CD4-positive, alpha-beta T cell treated with Interleukin-6 for 4 hours (primary cell): Measurements from ENCODE around the gene ACBD6.
"Not testable (repeated sequence)": the region's sequence is repeated elsewhere in the genome, so short reads cannot be mapped to it uniquely, and the experiment has no call there.

Source experiments
- DNase-seq: peaks from one replicate; pipeline ENCODE4 v3.0.0-alpha.2; 2020; ENCODE audit warnings: mixed read lengths

The ACBD6 gene

DNA sequence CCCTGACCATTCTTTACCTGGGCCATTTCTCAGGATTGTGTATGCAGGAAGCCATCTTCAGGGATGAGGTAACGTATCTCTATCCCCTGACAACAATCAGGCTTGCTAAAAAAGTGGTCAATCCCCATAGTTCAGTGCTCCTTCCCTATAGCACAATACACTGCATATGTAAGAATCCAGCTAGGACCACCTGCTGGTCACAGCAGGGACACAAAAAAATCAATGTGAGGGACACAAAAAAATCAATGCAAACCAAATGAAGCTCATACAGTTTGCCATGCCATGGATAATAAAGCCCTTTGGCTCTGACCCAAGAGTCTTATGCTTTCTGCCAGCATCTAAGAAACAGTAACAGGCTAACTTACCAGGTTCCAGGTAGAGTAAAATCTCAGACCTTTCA, 16.3 kb downstream of the ACBD6 start:
- no peak for DNase-seq

DNA sequence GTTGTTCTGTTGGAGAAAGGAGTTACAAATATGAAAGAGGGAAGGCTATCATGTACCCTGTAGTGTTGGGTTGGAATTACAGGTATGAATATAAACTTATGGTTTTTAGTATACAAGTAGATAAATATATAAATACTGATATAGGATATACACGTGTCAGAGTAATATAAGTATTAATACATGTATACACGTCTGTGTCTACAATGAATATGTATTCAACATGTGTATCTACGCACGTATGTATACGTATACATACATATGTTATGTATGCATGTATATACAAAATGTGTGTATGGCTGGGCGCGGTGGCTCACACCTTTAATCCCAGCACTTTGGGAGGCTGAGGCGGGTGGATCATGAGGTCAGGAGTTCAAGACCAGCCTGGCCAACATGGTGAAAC, 17.9 kb downstream of the ACBD6 start:
- no peak for DNase-seq

DNA sequence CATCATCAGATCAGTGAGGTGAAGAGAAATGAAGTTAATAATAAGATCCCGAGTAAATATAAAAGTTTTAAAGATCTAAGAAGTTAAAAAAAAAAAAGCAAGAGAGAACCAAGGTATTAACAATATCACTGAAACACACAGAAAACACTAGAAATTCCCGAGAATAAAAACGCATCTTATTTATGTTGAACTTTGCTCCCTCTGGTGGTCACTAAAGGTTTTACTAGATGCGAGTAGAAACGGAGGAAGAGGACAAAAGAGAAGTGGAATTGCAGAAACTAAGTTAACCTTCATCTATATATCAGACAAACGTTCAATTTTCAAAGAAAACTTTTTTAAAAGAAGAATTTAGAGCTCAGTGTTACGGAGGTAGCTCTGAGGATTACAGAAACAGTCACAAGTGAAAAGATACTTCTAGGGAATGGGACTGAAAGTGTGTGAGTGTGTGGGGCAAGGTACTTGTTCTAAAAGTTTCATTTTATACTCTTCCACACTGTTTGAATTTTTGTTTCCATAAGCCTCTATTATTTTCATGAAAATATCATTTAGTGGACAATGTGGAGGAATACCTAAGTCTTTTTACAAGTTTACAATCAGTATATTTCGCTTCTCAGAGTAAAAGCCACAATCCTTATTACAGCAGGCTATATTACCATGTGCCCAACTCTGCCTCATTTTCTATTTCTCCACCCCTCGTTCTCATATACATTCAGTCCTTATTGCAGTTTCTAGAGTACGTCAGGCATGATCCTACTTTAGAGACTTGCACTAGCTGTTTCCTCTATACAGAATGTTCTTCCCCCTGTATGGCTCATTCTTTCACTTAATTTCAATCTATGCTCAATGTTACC, 19.7 kb downstream of the ACBD6 start:
- DNase-seq, result no peak

DNA sequence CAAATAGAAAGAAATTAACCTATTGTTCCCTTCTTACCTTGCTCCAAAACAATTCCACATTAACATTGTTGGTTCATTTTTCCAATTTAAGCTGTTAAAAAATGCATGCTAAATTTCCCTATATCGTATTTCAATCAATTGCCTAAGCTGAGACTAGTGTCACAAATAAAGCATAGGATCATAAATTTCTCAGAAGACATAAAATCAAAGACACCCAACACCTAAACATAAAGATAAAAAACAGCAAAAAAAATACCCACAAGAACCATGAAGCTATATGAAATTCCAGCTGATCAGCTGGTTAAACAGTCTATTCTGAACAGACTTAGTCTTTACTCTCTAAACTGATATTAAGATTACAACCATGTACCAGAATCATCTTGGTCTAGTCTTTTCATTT, 32.3 kb downstream of the ACBD6 start:
- no peak for DNase-seq

DNA sequence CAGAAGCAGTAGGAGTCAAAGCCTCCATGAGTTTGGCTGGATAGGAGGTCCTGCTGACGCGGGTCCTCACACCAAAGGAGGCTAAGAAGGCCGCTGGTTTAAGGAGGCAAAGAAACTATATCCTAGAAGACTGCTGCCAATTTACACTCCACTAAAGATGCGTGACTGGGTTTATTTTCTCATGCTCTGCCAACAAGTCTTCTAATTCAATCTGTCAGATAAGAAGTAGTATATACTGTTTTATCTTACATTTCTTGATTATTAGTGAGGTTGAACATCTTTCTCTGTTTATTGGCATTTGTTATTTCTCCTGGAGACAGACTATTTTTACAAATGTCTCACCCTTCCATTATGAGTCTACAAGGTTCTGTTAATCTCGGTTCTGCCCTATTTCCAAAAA, 34.1 kb downstream of the ACBD6 start:
- DNase-seq, result no peak

DNA sequence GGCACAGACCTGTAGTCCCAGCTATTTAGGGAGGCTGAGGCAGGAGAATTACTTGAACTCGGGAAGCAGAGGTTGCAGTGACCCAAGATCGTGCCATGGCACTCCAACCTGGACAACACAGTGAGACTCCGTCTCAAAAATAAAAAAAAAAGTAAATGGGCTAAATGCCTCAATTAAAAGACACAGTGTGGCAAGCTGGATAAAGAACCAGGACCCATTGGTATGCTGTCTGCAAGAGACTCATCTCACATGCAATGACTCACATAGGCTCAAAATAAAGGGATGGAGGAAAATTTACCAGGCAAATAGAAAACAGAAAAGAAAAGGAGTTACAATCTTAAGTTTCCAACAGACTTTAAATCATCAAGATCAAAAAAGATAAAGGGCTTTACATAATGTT, 40.3 kb downstream of the ACBD6 start:
- no peak for DNase-seq

DNA sequence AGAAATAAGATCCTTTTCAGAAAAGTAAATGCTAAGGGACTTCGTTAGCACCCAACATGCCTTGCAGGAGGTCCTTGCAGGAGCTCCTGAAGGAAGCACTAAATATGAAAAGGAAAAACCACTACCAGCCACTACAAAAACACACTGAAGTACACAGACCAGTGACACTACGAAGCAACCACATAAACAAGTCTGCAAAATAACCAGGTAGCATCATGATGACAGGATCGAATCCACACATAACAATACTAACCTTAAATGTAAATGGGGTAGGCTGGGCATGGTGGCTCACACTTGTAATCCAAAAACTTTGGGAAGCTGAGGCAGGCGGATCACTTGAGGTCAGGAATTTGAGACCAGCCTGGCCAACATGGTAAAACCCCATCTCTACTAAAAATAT, 40.7 kb downstream of the ACBD6 start:
- not testable (repeated sequence) for DNase-seq

DNA sequence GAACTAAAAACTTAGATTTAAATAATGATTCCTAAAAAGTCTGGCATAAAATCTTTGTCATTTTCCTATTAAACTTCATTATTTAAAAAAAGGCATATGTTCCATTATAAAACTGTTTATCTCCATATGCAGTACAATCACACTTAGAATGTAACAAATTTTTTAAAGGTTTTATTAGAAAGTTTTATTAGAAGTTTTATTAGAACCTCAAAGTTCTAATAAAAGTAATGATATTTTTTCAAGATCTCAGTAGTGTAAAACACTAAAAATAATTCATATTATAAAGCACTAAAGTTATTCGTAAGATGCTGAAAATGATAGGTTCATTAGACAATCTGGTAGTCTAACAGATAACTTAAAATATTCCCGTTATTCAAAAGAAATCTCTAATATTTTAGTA, 43.6 kb downstream of the ACBD6 start:
- DNase-seq, result no peak

DNA sequence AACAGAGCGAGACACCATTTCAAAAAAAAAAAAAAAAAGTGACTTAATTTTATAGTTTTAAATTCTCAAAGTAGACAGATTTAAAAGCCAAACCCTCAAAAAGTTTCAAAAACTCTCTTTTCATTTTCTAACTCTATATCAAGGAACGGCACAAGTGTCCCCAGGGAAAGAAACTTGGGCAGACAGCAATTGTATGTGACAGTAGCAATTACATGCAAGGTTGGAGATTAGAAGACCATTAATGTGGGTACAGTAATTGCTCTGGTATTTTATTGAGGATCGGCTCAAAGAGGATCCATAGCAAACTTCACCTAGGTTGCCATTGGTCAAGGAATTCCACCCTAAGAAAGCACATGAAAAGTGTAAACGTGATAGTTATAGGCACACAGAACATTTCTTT, 46.2 kb downstream of the ACBD6 start:
- no peak for DNase-seq

DNA sequence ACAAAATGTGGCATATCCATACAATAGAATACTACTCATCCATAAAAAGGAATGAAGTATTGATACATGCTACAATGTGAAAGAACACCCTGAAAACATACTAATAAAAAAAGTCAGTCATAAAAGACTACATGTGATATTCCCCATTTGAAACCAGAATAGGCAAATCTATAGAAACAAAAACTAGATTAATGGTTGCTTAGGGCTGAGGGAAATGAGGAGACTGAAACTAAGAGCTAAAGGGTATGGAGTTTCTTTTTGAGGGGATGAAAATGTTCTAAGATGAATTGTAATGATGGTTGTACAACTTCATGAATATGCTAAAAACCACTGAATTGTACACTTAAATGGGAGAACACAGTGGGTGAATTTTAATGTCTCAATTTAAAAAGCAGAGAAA, 50.9 kb downstream of the ACBD6 start:
- DNase-seq, result no peak

DNA sequence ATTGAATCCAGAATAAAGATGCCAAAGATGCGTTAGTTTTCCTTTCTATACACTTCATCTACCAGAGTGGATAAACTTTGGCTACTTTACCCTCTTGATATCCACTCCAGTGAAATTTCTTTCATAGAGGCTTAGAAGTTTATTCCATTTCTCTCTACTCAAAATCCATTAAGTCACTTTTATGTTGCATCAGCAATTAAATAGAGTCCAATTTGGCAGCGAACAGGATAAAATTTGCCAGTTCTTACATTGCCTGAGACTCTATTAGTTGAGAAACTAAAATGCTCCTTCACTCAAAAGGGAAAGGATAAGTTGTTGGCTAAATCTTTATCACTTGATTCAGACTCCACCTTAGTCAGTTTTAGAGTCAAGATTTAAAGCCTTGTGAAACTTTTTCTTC, 57.9 kb downstream of the ACBD6 start:
- DNase-seq, result no peak

DNA sequence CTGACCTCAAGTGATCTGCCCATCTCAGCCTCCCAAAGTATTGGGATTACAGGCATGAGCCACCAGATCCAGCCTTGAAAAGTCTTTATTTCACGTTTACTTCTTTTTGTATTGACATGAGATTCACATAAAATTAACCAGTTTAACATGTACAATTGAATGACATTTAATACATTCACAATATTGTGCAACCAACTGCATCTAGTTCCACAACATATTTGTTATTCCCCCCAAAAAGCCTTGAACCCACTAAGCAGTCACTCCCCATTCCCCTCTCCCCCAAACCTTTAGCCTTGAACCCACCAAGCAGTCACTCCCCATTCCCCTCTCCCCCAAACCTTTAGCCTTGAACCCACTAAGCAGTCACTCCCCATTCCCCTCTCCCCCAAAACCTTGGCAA, 62.0 kb downstream of the ACBD6 start:
- no peak for DNase-seq

DNA sequence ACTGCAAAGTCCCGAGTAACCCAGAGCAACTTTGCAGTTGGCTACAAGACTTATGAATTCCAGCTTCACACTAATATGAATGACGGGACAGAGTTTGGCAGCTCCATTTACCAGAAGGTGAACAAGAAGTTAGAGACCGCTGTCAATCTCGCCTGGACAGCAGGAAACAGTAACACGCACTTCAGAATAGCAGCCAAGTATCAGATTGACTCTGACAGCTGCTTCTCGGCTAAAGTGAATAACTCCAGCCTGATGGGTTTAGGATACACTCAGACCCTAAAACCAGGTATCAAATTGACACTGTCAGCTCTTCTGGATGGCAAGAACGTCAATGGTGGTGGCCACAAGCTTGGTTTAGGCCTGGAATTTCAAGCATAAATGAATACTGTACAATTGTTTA, 66.8 kb downstream of the ACBD6 start:
- DNase-seq, result no peak

DNA sequence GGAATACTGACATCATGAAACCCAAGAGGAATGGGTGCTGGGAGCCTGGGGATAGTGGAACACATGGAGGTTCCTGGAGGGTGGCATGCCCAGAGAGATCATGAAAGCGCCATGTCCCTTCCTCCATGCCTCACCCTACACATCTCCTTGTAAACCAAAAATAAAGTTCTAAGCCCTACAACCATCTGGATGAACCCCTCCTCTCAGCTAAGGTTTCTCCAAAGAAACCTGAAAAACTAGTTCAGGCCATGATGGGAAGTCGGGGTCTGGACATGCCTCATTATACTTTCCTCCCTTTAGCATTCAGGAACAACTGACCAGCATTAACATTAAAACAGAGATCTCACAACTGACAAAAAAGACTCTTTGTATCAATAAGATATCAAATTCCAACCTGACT, 68.5 kb downstream of the ACBD6 start:
- no peak for DNase-seq

DNA sequence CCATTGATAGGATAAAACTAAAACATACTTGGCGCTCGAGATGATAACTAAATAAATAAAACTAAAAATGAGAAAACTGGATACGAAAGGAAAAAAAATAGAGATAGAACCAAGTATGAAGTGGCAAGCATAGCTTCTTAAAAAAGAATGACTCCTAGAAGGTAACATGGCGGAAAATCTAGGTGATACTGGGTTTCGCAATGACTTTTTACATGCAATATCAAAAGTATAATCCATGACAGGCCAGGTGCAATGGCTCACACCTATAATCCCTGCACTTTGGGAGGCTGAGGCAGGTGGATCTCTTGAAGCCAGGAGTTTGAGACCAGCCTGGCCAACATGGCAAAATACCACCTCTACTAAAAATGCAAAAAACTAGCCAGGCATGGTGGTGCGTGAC, 70.7 kb downstream of the ACBD6 start:
- DNase-seq, result no peak

DNA sequence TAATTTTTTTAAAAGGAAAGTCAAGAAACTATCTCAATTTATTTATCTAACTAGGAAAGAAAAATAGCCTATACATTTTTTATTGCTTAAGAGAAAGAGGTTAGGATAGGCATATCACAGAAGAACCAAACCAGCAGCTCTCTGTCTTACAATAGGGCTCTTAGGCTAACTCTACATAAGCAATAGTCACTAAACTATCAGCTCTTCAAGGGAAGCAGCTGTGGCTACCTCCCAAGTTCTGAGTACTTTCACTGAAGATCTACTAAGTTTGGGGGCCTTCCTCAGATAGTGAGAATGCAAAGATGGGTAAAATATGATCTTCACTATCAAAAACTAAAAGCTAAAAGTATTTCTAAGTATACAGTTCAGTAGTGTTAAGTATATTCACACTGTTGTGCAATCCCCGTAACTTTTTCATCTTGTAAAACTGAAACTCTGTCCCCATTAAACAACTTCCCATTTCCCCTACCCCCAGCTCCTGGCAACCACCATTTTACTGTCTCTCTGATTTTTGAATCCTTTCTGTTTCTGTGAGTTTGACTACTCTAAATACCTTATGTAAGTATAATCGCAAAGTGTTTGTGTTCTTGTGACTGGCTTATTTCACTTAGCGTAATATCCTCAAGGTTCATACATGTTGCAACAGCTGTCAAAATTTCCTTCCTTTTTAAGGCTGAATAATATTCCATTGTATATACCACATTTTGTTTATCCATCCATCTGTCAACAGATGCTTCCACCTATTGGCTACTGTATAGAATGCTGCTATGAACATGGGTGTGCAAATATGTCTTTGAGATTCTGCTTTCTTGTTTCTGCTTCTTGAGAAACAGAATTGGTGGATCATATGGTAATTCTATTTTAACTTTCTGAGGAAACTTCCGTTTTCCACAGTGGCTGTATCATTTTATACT, 73.3 kb downstream of the ACBD6 start:
- no peak for DNase-seq

DNA sequence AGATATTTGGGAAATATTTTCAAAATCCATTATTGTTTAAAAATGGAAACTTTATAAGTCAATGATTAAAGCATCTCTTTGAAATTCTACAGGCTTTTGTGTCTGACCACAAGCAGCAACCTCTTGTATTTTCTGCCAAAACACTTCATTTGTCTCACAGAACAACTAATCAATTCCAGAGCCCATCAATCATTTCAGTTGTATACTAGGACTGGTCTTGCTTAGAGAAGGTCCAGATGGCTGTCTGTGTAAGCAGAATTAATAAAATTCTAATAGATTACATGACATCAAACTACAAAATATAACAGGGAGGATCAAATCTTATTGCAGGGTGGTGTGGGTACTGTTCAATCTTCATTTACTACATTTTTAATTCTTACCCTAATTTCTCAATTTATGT, 76.4 kb downstream of the ACBD6 start:
- no peak for DNase-seq

DNA sequence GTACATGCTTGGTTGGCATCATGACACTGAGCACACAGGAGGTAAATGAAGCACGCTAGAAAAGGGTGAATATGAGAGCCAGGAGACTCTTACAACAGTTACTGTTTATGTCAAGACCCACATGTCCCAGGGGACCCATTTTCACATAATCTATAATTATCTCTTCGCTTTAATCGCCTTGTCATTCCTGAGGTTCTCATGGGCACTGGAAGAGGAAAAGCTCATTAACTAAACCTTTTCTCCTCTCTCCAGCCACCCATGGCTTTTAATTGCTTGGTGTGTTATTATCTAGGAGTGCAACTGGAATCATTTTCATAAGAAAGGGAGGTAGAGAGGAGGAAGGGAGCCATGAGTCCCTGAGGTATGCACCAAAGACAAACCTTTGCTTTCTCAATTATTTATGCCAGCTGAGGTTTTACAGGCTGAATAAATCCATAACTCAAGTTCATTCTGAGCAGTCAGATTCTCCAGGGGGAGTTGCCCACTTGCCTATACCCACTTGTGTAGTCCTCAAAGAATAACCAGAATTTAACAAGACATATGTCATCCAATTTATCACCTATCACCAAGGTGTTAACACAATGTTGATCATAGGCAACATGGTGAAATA, 77.4 kb downstream of the ACBD6 start:
- DNase-seq, result no peak

DNA sequence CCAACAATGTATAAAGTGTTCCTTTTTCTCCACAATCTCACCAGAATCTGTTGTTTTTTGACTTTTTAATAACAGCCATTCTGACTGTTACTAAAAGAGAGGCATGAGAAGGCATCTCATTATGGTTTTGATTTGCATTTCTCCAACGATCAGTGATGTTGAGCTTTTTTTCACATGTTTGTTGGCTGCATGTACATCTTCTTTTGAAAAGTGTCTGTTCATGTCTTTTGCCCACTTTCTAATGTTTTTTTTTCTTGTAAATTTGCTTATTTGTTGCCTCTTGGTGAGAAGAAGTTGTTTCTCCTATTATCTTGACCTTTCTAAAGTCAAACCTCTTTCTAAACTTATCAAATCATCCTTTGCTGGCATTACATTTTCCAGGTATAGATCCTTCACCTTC, 80.8 kb downstream of the ACBD6 start:
- no peak for DNase-seq

DNA sequence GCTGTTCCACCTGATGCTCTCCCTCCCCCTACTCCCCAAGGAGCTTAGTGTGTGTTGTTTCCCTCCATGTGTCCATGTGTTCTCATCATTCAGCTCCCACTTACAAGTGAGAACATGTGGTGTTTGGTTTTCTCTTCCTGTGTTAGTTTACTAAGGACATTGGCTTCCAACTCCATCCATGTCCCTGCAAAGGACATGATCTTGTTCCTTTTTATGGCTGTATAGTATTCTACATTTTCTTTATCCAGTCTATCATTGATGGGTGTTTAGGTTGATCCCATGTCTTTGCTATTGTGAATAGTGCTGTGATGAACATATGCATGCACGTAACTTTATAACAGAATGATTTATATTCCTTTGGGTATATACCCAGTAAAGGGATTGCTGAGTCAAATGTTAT, 81.2 kb downstream of the ACBD6 start:
- not testable (repeated sequence) for DNase-seq

DNA sequence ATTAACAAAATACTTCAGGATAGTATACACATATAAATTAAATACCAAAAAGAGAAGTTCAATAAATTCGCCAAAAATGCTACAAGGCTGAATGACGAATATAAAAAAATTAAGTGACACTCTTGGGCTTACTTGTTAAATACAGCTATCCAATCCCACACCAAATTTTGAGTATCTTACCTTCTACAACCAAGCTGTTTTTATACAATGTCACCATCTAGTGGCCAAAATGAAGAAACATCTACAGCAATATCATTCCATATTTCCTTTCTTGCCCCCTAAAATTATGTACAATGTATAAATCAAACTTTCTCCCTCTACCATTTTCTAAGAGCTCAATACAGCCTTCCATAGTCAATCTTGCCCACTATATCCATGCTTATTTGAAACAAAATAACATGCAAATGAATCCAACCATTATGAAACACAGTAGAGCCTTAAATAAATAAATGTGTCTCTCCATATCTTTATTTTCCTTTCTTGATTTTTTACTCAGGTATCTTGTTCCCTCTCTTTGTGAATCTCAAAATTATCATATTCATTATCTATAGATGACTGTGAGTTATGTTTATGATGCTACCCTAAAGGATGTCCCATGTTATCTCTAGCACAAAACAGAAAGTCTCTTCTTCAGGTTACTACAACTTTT, 86.3 kb downstream of the ACBD6 start:
- DNase-seq, result no peak

DNA sequence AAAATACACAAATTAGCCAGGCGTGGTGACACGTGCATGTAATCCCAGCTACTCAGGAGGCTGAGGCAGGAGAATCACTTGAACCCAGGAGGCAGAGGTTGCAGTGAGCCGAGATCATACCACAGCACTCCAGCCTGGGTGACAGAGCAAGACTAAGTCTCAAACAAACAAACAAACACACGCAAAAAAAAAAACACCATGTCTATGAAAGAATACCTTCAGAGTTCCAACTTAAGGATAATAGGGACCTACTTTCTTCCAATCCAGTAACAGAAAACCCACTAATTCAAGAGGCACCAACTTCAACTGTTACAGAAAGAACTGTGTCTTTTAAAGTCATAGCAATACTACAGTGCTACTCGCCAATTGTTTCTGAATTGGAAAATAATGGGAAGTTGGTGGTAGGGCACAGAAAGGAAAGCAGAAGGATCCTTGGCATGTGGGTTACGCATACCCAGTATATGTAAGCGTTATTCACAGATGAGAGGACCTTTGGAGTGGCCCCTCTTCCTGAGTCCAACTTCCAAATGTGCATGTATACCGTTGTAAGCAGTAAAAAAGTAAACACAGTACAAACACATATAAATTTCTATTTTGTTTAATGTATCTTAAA, 87.0 kb downstream of the ACBD6 start:
- no peak for DNase-seq

DNA sequence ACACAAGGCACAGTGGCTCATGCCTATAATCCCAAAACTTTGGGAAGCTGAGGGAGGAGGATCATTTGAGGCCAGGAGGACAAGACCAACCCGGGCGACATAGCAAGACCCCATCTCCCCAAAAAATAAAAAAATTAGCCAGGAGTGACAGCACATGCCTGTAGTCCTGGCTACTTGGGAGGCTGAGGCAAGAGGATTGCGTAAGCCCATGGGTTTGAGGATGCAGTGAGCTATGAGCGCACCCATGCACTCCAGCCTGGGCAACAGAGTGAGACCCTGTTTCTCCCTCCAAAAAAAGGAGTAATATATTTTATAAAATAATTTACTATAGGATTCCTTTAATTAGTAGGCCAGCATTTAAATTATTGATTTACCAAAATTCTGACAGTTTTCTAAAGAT, 89.8 kb downstream of the ACBD6 start:
- DNase-seq, result no peak
